Subcutaneous abdominal adipose tissue (tissue), 5 donors: Measurements from ENCODE around the gene C6orf141.
A peak's percentile ranks its signal among the peaks of the same experiment; 100 is the strongest.

ENCODE experiments used
- H3K27ac ChIP-seq: one replicate; pipeline ENCODE4 v1.7.0; 2013; ENCODE audit warnings: low read depth, mild to moderate bottlenecking, inconsistent platforms, low read length, moderate library complexity
- H3K27me3 ChIP-seq, 5 donors: one replicate each; pipeline ENCODE4 v1.7.0; 2013; ENCODE audit warnings: low read length in 5 of 5, inconsistent platforms in 1 of 5; ENCODE audit not compliant: control insufficient read depth in 5 of 5, insufficient read depth in 4 of 5
- H3K36me3 ChIP-seq, 5 donors: one replicate each; pipeline ENCODE4 v1.7.0; 2013; ENCODE audit warnings: low read length in 5 of 5; ENCODE audit not compliant: control insufficient read depth in 5 of 5, insufficient read depth in 5 of 5
- H3K4me1 ChIP-seq, 5 donors: one replicate each; pipeline ENCODE4 v1.7.0; 2013; ENCODE audit warnings: low read length in 5 of 5, mild to moderate bottlenecking in 3 of 5, moderate library complexity in 1 of 5; ENCODE audit not compliant: control insufficient read depth in 5 of 5, insufficient read depth in 5 of 5
- H3K4me3 ChIP-seq, 5 donors: one replicate each; pipeline ENCODE4 v1.7.0; 2013; ENCODE audit warnings: low read length in 5 of 5, low read depth in 1 of 5
- H3K9ac ChIP-seq, 5 donors: one replicate each; pipeline ENCODE4 v1.7.0; 2013; ENCODE audit warnings: low read length in 5 of 5, mild to moderate bottlenecking in 4 of 5, moderate library complexity in 3 of 5
- H3K9me3 ChIP-seq, 5 donors: one replicate each; pipeline ENCODE4 v1.7.0; 2013; ENCODE audit warnings: low read length in 5 of 5; ENCODE audit not compliant: control insufficient read depth in 5 of 5
- donor health status: healthy.
- donor health status: healthy.
- donor health status: healthy.
- donor health status: healthy.
- donor health status: healthy.

C6orf141 gene

GRCh38 chr6:49550492-49551077 is at the start of gene C6orf141:
C6orf141 (plus strand) TSS chr6:49550668; CDS start chr6:49550793, 125 bp downstream.
- H3K27me3 ChIP-seq, result peaks cover 2 to 17% (median 5%) of the 10 kb centered on the region in 5 donors
- H3K27ac ChIP-seq, result peak within 1 kb of the TSS; percentile 18
- H3K4me3 ChIP-seq, result peak within 1 kb of the TSS; percentile 55 to 79 (median 73)
- H3K4me1 ChIP-seq, result peaks cover 0 to 29% (median 20%) of the 10 kb centered on the region in 5 donors
- no peaks in the 10 kb centered on the region for H3K9me3 ChIP-seq
- H3K36me3 ChIP-seq, result no peaks in the 10 kb centered on the region
- H3K9ac ChIP-seq, result peak within 1 kb of the TSS in 4 of 5 donors; percentile 11 to 75 (median 62)

GRCh38 chr6:49504666-49505065 is 45.8 kb upstream of the C6orf141 start:
- H3K36me3 ChIP-seq, result no peaks in the 10 kb centered on the region
- no peak overlapping the region for H3K27ac ChIP-seq
- H3K9me3 ChIP-seq, result peaks cover 0 to 4% (median 0%) of the 10 kb centered on the region in 5 donors
- H3K9ac ChIP-seq, result no peak overlapping the region
- no peaks in the 10 kb centered on the region for H3K27me3 ChIP-seq
- no peak overlapping the region for H3K4me3 ChIP-seq
- no peaks in the 10 kb centered on the region for H3K4me1 ChIP-seq

GRCh38 chr6:49506569-49507111 is 43.8 kb upstream of the C6orf141 start:
- Histone ChIP-seq H3K4me3 (no peak overlapping the region), H3K27me3 (no peaks in the 10 kb centered on the region), H3K27ac (no peak overlapping the region), H3K4me1 (no peaks in the 10 kb centered on the region), H3K9me3 (peaks cover 0 to 4% (median 0%) of the 10 kb centered on the region in 5 donors), H3K36me3 (no peaks in the 10 kb centered on the region), H3K9ac (no peak overlapping the region)

- Histone ChIP-seq H3K27me3 (no peaks in the 10 kb centered on the region), H3K9me3 (peaks cover 0 to 4% (median 0%) of the 10 kb centered on the region in 5 donors), H3K27ac (no peak overlapping the region), H3K36me3 (no peaks in the 10 kb centered on the region), H3K4me3 (no peak overlapping the region), H3K4me1 (no peaks in the 10 kb centered on the region), H3K9ac (no peak overlapping the region)
Observed at GRCh38 chr6:49509342-49509741, 41.1 kb upstream of the C6orf141 start.

- H3K27ac ChIP-seq, result no peak overlapping the region
- no peak overlapping the region for H3K4me3 ChIP-seq
- H3K9me3 ChIP-seq, result peaks cover 0 to 2% (median 0%) of the 10 kb centered on the region in 5 donors
- H3K36me3 ChIP-seq, result no peaks in the 10 kb centered on the region
- H3K27me3 ChIP-seq, result no peaks in the 10 kb centered on the region
- no peak overlapping the region for H3K9ac ChIP-seq
- no peaks in the 10 kb centered on the region for H3K4me1 ChIP-seq
Observed at GRCh38 chr6:49513153-49513989, 37.1 kb upstream of the C6orf141 start.

- Histone ChIP-seq H3K27ac (no peak overlapping the region), H3K36me3 (no peaks in the 10 kb centered on the region), H3K9me3 (no peaks in the 10 kb centered on the region), H3K27me3 (no peaks in the 10 kb centered on the region), H3K4me3 (no peak overlapping the region), H3K4me1 (no peaks in the 10 kb centered on the region), H3K9ac (no peak overlapping the region)
Observed at GRCh38 chr6:49514571-49515484, 35.6 kb upstream of the C6orf141 start.

DNA sequence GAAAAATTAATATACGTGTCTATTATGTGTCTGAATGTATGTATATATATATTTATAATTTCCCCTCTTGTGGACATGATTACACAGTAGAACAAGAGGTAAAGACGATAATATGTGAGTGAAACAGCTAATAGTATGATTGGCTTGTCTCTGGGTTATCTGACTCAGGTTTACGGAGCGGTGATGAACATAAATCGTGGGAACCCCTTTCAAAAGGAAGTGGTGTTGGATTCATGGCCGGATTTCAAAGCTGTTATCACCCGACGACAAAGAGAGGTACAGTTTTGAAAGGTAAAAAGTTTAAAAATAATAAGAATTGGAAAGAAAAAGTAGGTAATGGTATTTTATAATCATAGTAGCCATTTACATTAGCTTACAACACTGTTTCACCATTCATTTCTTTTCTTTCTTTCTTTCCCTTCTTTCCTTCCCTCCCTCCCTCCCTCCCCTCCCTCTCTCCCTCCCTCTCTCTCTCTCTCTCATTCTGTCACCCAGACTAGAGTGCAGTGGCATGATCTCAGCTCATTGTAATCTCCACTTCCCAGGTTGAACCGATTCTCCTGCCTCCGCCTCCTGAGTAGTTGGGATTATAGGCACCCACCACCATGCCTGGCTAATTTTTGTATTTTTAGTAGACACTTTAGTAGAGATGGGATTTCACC is 34.9 kb upstream of the C6orf141 start:
- Histone ChIP-seq H3K4me1 (no peaks in the 10 kb centered on the region), H3K9me3 (no peaks in the 10 kb centered on the region), H3K27ac (no peak overlapping the region), H3K9ac (no peak overlapping the region), H3K36me3 (no peaks in the 10 kb centered on the region), H3K4me3 (no peak overlapping the region), H3K27me3 (no peaks in the 10 kb centered on the region)

DNA sequence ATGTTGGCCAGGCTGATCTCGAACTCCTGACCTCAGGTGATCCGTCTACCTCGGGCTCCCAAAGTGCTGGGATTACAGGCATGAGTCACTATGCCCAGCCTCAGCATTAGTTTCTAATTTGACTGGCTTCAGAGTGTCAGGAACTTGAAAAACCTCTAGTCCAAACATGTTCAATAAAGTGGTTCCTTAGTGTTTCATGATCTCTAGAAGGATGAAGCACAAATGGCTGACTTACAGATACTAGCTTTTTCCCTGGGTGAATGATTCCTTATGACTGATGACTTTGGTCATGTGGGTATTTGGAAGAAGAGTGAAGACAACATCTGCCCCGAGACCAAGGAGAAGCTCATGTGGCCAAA is 34.3 kb upstream of the C6orf141 start:
- Histone ChIP-seq H3K4me3 (no peak overlapping the region), H3K9ac (no peak overlapping the region), H3K27me3 (no peaks in the 10 kb centered on the region), H3K36me3 (no peaks in the 10 kb centered on the region), H3K27ac (no peak overlapping the region), H3K9me3 (no peaks in the 10 kb centered on the region), H3K4me1 (no peaks in the 10 kb centered on the region)

DNA sequence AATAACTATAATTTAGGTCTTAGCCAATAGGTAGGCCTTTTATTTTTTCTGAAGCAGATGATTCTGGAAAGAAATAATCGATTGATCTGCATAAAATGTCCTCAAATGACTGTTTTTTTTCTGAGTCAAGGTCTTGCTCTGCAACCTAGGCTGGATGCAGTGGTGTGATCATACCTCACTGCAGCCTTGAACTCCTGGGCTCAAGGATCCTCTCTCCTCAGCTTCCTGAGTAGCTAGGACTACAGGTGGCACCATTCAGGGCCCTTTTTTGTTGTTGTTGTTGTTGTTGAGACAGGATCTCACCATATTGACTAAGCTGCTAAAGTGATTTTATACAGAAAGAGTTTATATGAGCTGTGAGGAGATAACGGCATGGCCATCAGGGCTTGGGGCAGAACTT is 32.5 kb upstream of the C6orf141 start:
- Histone ChIP-seq H3K27ac (no peak overlapping the region), H3K9me3 (no peaks in the 10 kb centered on the region), H3K27me3 (no peaks in the 10 kb centered on the region), H3K9ac (no peak overlapping the region), H3K4me3 (no peak overlapping the region), H3K36me3 (no peaks in the 10 kb centered on the region), H3K4me1 (no peaks in the 10 kb centered on the region)
